K562 (cell line): ENCODE results near the gene ISM1. TPM values are rescaled to one million over a fixed set of nuclear protein-coding genes. Genes with fewer than 3 reads are reported as not detected.

Experiments used
- ATAC-seq: fragments of 200-7000 bp; cut with Tn5 transposase; 3 replicates; pipeline ENCODE4 v1.9.1; 2020; ENCODE audit warnings: moderate library complexity
- BruUV-seq: library from RNA; stranded (reverse); fragments of 400-500 nt; replicated peaks from 2 replicates; lab custom pipeline; 2021; lab: Mats Ljungman, UMichigan
- CTCF ChIA-PET: fragments of 300-600 bp; formaldehyde crosslinking; extraction: SDS; loops from one replicate; lab custom pipeline; 2021; ENCODE audit warnings: low intra/inter-chr PET ratio; lab: Yijun Ruan, JAX
- POLR2A ChIA-PET: fragments of 300-600, 350-650 bp; sonication (Branson Sonifier 250); formaldehyde crosslinking; extraction: SDS; loops from one replicate; lab custom pipeline; 2021; ENCODE audit warnings: antibody characterized with exemption, inconsistent platforms; lab: Yijun Ruan, JAX
- DNase-seq, 4 experiments: peaks; one replicate each; pipeline versions ENCODE4 v3.0.0 to v3.0.0-alpha.2; 2011 to 2018; ENCODE audit warnings: low spot score in 3 of 4, mixed read lengths in 3 of 4; ENCODE audit errors: extremely low read depth in 1 of 4
- FAIRE-seq: peaks from 2 replicates; lab custom pipeline; 2011; peaks lifted over from hg19 to GRCh38; lab: Jason Lieb, UNC
- H2AFZ ChIP-seq: 2 replicates; pipeline ENCODE4 v1.6.0; 2011; ENCODE audit warnings: low read depth, low read length, control low read depth, inconsistent platforms
- H3K27ac ChIP-seq: fragments of 200-600 bp; 3 replicates; pipeline ENCODE4 v1.8.0; 2011; ENCODE audit warnings: low read depth, mild to moderate bottlenecking, control low read depth, inconsistent platforms, low read length, moderate library complexity, mixed read lengths; ENCODE audit errors: extremely low read depth
- H3K27me3 ChIP-seq, 2 experiments: fragments of 300-600 bp in 1 of 2; 2 replicates in 1 of 2; 3 replicates in 1 of 2; pipeline versions ENCODE4 v1.6.0 to v1.8.0; 2011; ENCODE audit warnings: inconsistent platforms in 2 of 2, low read length in 2 of 2, mild to moderate bottlenecking in 1 of 2, mixed read lengths in 1 of 2, moderate library complexity in 1 of 2; ENCODE audit not compliant: control insufficient read depth in 2 of 2, insufficient read depth in 2 of 2
- H3K36me3 ChIP-seq: fragments of 300-600 bp; 3 replicates; pipeline ENCODE4 v1.8.0; 2011; ENCODE audit warnings: mild to moderate bottlenecking, low read length, inconsistent platforms; ENCODE audit not compliant: control insufficient read depth, insufficient read depth
- H3K4me1 ChIP-seq, 2 experiments: fragments of 200-600 bp in 1 of 2; replicated peaks in 1 of 2; 2 replicates in 1 of 2; 3 replicates in 1 of 2; pipeline versions ENCODE4 v1.5.1 to v1.8.0; 2011; ENCODE audit warnings: inconsistent platforms in 2 of 2, low read length in 2 of 2, mild to moderate bottlenecking in 1 of 2, mixed read lengths in 1 of 2, moderate library complexity in 1 of 2; ENCODE audit not compliant: control insufficient read depth in 2 of 2, insufficient read depth in 2 of 2
- H3K4me2 ChIP-seq: 2 replicates; pipeline ENCODE4 v1.6.1; 2011; ENCODE audit warnings: low read length, control low read depth, inconsistent platforms, mixed read lengths; ENCODE audit not compliant: insufficient read depth
- H3K4me3 ChIP-seq: fragments of 200-600 bp; sonication (generic), shearing (Covaris generic); 2 replicates; pipeline ENCODE4 v1.5.1; 2016; ENCODE audit warnings: control low read depth, inconsistent platforms
- H3K79me2 ChIP-seq: fragments of 200-600 bp; 3 replicates; pipeline ENCODE4 v1.8.0; 2011; ENCODE audit warnings: low read length, inconsistent platforms; ENCODE audit not compliant: control insufficient read depth, insufficient read depth
- H3K9ac ChIP-seq, 2 experiments: 2 replicates each; pipeline versions ENCODE4 v1.6.0 to v1.6.1; 2011; ENCODE audit warnings: low read depth in 2 of 2, low read length in 2 of 2, control low read depth in 1 of 2, inconsistent platforms in 1 of 2, mild to moderate bottlenecking in 1 of 2, mixed read lengths in 1 of 2; ENCODE audit not compliant: insufficient read depth in 1 of 2
- H3K9me1 ChIP-seq: one replicate; pipeline ENCODE4 v1.6.0; 2011; ENCODE audit warnings: inconsistent platforms, mild to moderate bottlenecking, low read length, moderate library complexity; ENCODE audit not compliant: control insufficient read depth, insufficient read depth
- H3K9me3 ChIP-seq: replicated peaks from 2 replicates; pipeline ENCODE4 v1.5.1; 2011; ENCODE audit warnings: low read depth, low read length, inconsistent platforms; ENCODE audit not compliant: control insufficient read depth, insufficient read depth
- H4K20me1 ChIP-seq: replicated peaks from 2 replicates; pipeline ENCODE4 v1.6.1; 2011; ENCODE audit warnings: low read length, inconsistent platforms, mixed read lengths; ENCODE audit not compliant: control insufficient read depth, insufficient read depth
- ARID3A ChIP-seq: IDR thresholded peaks from 2 replicates; pipeline ENCODE4 v1.6.1; 2012; ENCODE audit warnings: low read depth, low read length, improper control_type of control experiment, borderline replicate concordance
- FIP1L1 ChIP-seq: fragments of 200-400 bp; formaldehyde crosslinking; IDR thresholded peaks from 2 replicates; pipeline ENCODE4 v1.6.1; 2018; ENCODE audit warnings: mild to moderate bottlenecking, low read depth, low read length; ENCODE audit not compliant: poor library complexity, severe bottlenecking
- KDM4B ChIP-seq, 2 experiments: fragments of 450-650 bp in 1 of 2; sonication (generic) in 1 of 2; IDR thresholded peaks; 2 replicates each; pipeline ENCODE4 v1.6.1; 2016 to 2017; ENCODE audit warnings: borderline replicate concordance in 2 of 2, antibody characterized with exemption in 1 of 2, low read depth in 1 of 2, mild to moderate bottlenecking in 1 of 2
- L3MBTL2 ChIP-seq: fragments of 450-650 bp; IDR thresholded peaks from 2 replicates; pipeline ENCODE4 v1.6.1; 2016; ENCODE audit warnings: mild to moderate bottlenecking, moderate library complexity
- PBX2 ChIP-seq, 2 experiments: IDR thresholded peaks in 1 of 2; conservative IDR thresholded peaks in 1 of 2; 2 replicates each; pipeline ENCODE4 v1.6.1; 2016; ENCODE audit warnings: low read depth in 2 of 2, mild to moderate bottlenecking in 1 of 2, missing compliant biosample characterization in 1 of 2, missing genetic modification characterization in 1 of 2, moderate library complexity in 1 of 2
- ZNF12 ChIP-seq: sonication (generic); formaldehyde crosslinking; IDR thresholded peaks from 2 replicates; pipeline ENCODE4 v1.4.0; 2020; ENCODE audit warnings: mild to moderate bottlenecking, missing genetic modification reagents
- WGBS: fragments of 100-300 bp; shearing (Covaris generic); methylation state at CpG from one replicate; pipeline ENCODE4 v1.1.6; 2016; ENCODE audit warnings: low coverage, mixed read lengths; ENCODE audit not compliant: insufficient coverage; ENCODE audit errors: missing lambda C conversion rate; 5-methylcytosine and 5-hydroxymethylcytosine counted together
- in situ Hi-C: fragments of 300-500 bp; cut with MboI; formaldehyde crosslinking; loops from 4 replicates; pipeline ENCODE4 v1.15.0; 2018; ENCODE audit warnings: inconsistent platforms, mixed read lengths
- intact Hi-C: fragments of 100-400 bp; cut with micrococcal nuclease; formaldehyde crosslinking; loops from 2 replicates; pipeline ENCODE4 v1.14.2; 2022
- polyA plus RNA-seq, 8 experiments: library from polyadenylated mRNA; depleted of rRNA in 4 of 8; stranded (reverse) in 5 of 8; unstranded in 3 of 8; fragments of >200 nt; fragmentation: Nextera tagmentation in 2 of 8; fragmentation: Illumina TruSeq in 1 of 8; extraction: Ambion mirVana in 2 of 8; extraction: Trizol in 1 of 8; gene quantifications; 2 replicates each; pipeline versions ENCODE4 v1.2.1 to v1.2.3, GENCODE V29; 2011 to 2014; ENCODE audit warnings: inconsistent platforms in 1 of 8, missing spikeins in 1 of 8
- total RNA-seq, 7 experiments: library from RNA; depleted of rRNA in 6 of 7; stranded (reverse); fragments of >200 nt in 6 of 7; fragmentation: Illumina TruSeq in 2 of 7; extraction: Trizol in 2 of 7; gene quantifications; 2 replicates each; pipeline versions ENCODE4 v1.2.1 to v1.2.3, GENCODE V29; 2011 to 2021; ENCODE audit warnings: low replicate concordance in 1 of 7

Gene ISM1
- total and polyA plus RNA-seq, 9 of the 15 experiments (the other 6 are each of a cell fraction or from before 2014, with no cell fraction given): not detected

- H3K4me3 ChIP-seq: no peak overlapping the region
- no peaks in the 10 kb centered on the region for H4K20me1 ChIP-seq
- no peaks in the 10 kb centered on the region for H3K9me1 ChIP-seq
- H3K36me3 ChIP-seq: no peaks in the 10 kb centered on the region
- ChIA-PET CTCF (no interaction called here), POLR2A (no interaction called here)
- no peaks in the 10 kb centered on the region; a peak in 1 of 5 replicates for H3K4me1 ChIP-seq
- H3K9me3 ChIP-seq: no peaks in the 10 kb centered on the region
- no peak overlapping the region for H3K4me2 ChIP-seq
- no peaks in the 10 kb centered on the region for H3K79me2 ChIP-seq
- H3K9ac ChIP-seq: no peak overlapping the region
- H2AFZ ChIP-seq: no peak overlapping the region
- intact Hi-C loops (no loop called here), in situ Hi-C loops (no loop called here)
- H3K27ac ChIP-seq: no peak overlapping the region
- ATAC-seq: no peak
- no peaks in the 10 kb centered on the region for H3K27me3 ChIP-seq
- no peak for DNase-seq
- no TSS peak for BruUV-seq
- TF ChIP-seq ZNF12 (CRISPR knock-in tag): no peak
- no peak for TF ChIP-seq PBX2 (CRISPR knock-in tag; IDR thresholded peaks at IDR 0.05; ENCODE audit: low read depth)
- no peak for TF ChIP-seq PBX2 (tag; conservative IDR thresholded peaks at IDR 0.05; ENCODE audit: low read depth)
- no peak for TF ChIP-seq FIP1L1
- TF ChIP-seq KDM4B (IDR thresholded peaks at IDR 0.05; ENCODE audit: borderline replicate concordance in 2 of 2, low read depth in 1 of 2): no peak
- TF ChIP-seq ARID3A: no peak
- TF ChIP-seq L3MBTL2: no peak
- TF ChIP-seq, all 486 proteins: peak for 0
- WGBS: 0% methylated on average over 2 of the region's 2 CpGs
- no peak for FAIRE-seq
Observed at GRCh38 chr20:13243826-13244376, 22.8 kb downstream of the ISM1 start.
